ENCODE measurements around the gene URB2. TPM values are rescaled to one million over a fixed set of nuclear protein-coding genes. Genes with fewer than 3 reads are reported as not detected.
"Not testable (repeated sequence)": the region's sequence is repeated elsewhere in the genome, so short reads cannot be mapped to it uniquely, and the experiment has no call there.

URB2 gene
- total RNA-seq, 6 experiments from 2014 or later = 3.7 to 7.6 (median 3.9) TPM

- Histone ChIP-seq H3K4me3 (no peak overlapping the region), H3K27ac (no peak overlapping the region), H3K4me1 (no peaks in the 10 kb centered on the region), H3K36me3 (no peaks in the 10 kb centered on the region), H3K27me3 (no peaks in the 10 kb centered on the region), H3K9me3 (no peaks in the 10 kb centered on the region)
- WGBS (ENCODE audit: insufficient coverage, low coverage, low lambda C conversion rate, missing lambda C conversion rate) = 92% methylated on average over 3 of the region's 5 CpGs
- DNase-seq = no peak
- TF ChIP-seq POLR2A (IDR thresholded peaks at IDR 0.05) = no peak
- no peak for TF ChIP-seq CTCF (IDR thresholded peaks at IDR 0.05)
- ATAC-seq = no peak
- intact Hi-C loops (cut with DNase I) = no loop called here
Measured at GRCh38 chr1:229696385-229696784, 70.3 kb downstream of the URB2 start.

- WGBS (ENCODE audit: insufficient coverage, low coverage, low lambda C conversion rate, missing lambda C conversion rate) = 53% methylated on average over 6 of the region's 7 CpGs
- ATAC-seq = no peak
Measured at GRCh38 chr1:229699613-229700267, 73.7 kb downstream of the URB2 start.

GRCh38 chr1:229704157-229704556 is 78.1 kb downstream of the URB2 start:
- intact Hi-C loops (cut with DNase I) = no loop called here
- H3K4me3 ChIP-seq = no peak overlapping the region
- no peaks in the 10 kb centered on the region for H3K4me1 ChIP-seq
- TF ChIP-seq CTCF (IDR thresholded peaks at IDR 0.05) = no peak
- TF ChIP-seq POLR2A (IDR thresholded peaks at IDR 0.05) = no peak
- no peak overlapping the region for H3K27ac ChIP-seq
- H3K36me3 ChIP-seq = no peaks in the 10 kb centered on the region
- no peak for ATAC-seq
- WGBS (ENCODE audit: insufficient coverage, low coverage, low lambda C conversion rate, missing lambda C conversion rate) = 66% methylated on average over 2 of the region's 2 CpGs
- DNase-seq = no peak
- no peaks in the 10 kb centered on the region for H3K27me3 ChIP-seq
- no peaks in the 10 kb centered on the region for H3K9me3 ChIP-seq

More at GRCh38 chr1:229699613-229700267, 73.7 kb downstream of the URB2 start:
- intact Hi-C loops (cut with DNase I) = no loop called here
- no peaks in the 10 kb centered on the region for H3K9me3 ChIP-seq
- TF ChIP-seq CTCF (IDR thresholded peaks at IDR 0.05) = no peak
- TF ChIP-seq POLR2A (IDR thresholded peaks at IDR 0.05) = no peak
- H3K4me3 ChIP-seq = no peak overlapping the region
- H3K36me3 ChIP-seq = no peaks in the 10 kb centered on the region
- H3K27ac ChIP-seq = no peak overlapping the region
- no peaks in the 10 kb centered on the region for H3K4me1 ChIP-seq
- no peak for DNase-seq
- H3K27me3 ChIP-seq = no peaks in the 10 kb centered on the region

- intact Hi-C loops (cut with DNase I); ATAC-seq; H3K4me3 ChIP-seq; DNase-seq; H3K27me3 ChIP-seq; H3K4me1 ChIP-seq; H3K36me3 ChIP-seq; H3K27ac ChIP-seq; H3K9me3 ChIP-seq: not testable (repeated sequence)
- WGBS (ENCODE audit: insufficient coverage, low coverage, low lambda C conversion rate, missing lambda C conversion rate) = 71% methylated on average over 2 of the region's 2 CpGs
Measured at GRCh38 chr1:229705152-229705551, 79.1 kb downstream of the URB2 start.

- intact Hi-C loops (cut with DNase I); H3K27ac ChIP-seq; H3K9me3 ChIP-seq; H3K36me3 ChIP-seq; DNase-seq; H3K27me3 ChIP-seq; ATAC-seq; H3K4me1 ChIP-seq; H3K4me3 ChIP-seq: not testable (repeated sequence)
- WGBS (ENCODE audit: insufficient coverage, low coverage, low lambda C conversion rate, missing lambda C conversion rate) = 66% methylated on average over 4 of the region's 6 CpGs
Measured at GRCh38 chr1:229707127-229707526, 81.1 kb downstream of the URB2 start.

Data from right lobe of liver (tissue), 6 donors.